Uterus (tissue), 4 donors: ENCODE data around the gene PORCN. TPM values are rescaled to one million over a fixed set of nuclear protein-coding genes. Genes with fewer than 3 reads are reported as not detected.

Experiments used
- DNase-seq, 2 donors: peaks; one replicate each; pipeline ENCODE4 v3.0.0-alpha.2; 2019 to 2020
- H3K27ac ChIP-seq, 2 donors: fragments of 200-600 bp; sonication (generic); 1 replicate in 1 of 2; 2 replicates in 1 of 2; pipeline ENCODE4 v1.5.1; 2016 to 2018
- H3K27me3 ChIP-seq, 2 donors: fragments of 200-600 bp; sonication (generic); one replicate each; pipeline ENCODE4 v1.5.1; 2018 to 2019; ENCODE audit warnings: control low read depth in 1 of 2
- H3K36me3 ChIP-seq, 2 donors: fragments of 200-600 bp; sonication (generic); one replicate each; pipeline ENCODE4 v1.5.1; 2019; ENCODE audit warnings: control low read depth in 1 of 2
- H3K4me1 ChIP-seq, 2 donors: fragments of 200-600 bp; sonication (generic); one replicate each; pipeline ENCODE4 v1.5.1; 2018 to 2019; ENCODE audit warnings: control low read depth in 1 of 2
- H3K4me3 ChIP-seq, 2 donors: fragments of 200-600 bp; sonication (generic); 1 replicate in 1 of 2; 2 replicates in 1 of 2; pipeline ENCODE4 v1.5.1; 2018 to 2019; ENCODE audit warnings: mild to moderate bottlenecking in 1 of 2
- H3K9me3 ChIP-seq, 2 donors: fragments of 200-600 bp; sonication (generic); one replicate each; pipeline ENCODE4 v1.5.1; 2019; ENCODE audit warnings: control low read depth in 1 of 2
- POLR2A ChIP-seq, 2 donors: fragments of 450-650 bp; IDR thresholded peaks; one replicate each; pipeline ENCODE4 v1.6.1; 2016; ENCODE audit warnings: antibody characterized with exemption in 2 of 2, mild to moderate bottlenecking in 1 of 2, moderate library complexity in 1 of 2
- intact Hi-C: fragments of 100-400 bp; cut with DNase I; formaldehyde crosslinking; loops from one replicate; pipeline ENCODE4 v1.15.1; 2023; ENCODE audit warnings: low total_unique reads
- total RNA-seq, 4 donors: library from RNA; depleted of rRNA in 3 of 4; stranded (reverse); fragments of >200 nt in 3 of 4; gene quantifications; one replicate each; pipeline versions ENCODE4 v1.1.0 to v1.2.4, GENCODE V29; 2014 to 2023
- TF ChIP-seq, protein P1 (sequence below), 4 experiments: fragments of 200-600 bp in 2 of 4; fragments of 450-650 bp in 2 of 4; sonication (generic) in 2 of 4; IDR thresholded peaks; one replicate each; pipeline ENCODE4 v1.5.1; 2016 to 2019; ENCODE audit warnings: antibody characterized with exemption in 4 of 4, mild to moderate bottlenecking in 2 of 4, moderate library complexity in 1 of 4
- donor health status: DM: yes; HTN: yes; CAD: no.

Gene PORCN
- total RNA-seq, result 10 to 100 TPM in 1 of 4 donors, 1 to 10 TPM in 2, under 1 TPM in 1; 0.77 to 16.5 (median 4.8) TPM

- TF ChIP-seq, protein P1, sequence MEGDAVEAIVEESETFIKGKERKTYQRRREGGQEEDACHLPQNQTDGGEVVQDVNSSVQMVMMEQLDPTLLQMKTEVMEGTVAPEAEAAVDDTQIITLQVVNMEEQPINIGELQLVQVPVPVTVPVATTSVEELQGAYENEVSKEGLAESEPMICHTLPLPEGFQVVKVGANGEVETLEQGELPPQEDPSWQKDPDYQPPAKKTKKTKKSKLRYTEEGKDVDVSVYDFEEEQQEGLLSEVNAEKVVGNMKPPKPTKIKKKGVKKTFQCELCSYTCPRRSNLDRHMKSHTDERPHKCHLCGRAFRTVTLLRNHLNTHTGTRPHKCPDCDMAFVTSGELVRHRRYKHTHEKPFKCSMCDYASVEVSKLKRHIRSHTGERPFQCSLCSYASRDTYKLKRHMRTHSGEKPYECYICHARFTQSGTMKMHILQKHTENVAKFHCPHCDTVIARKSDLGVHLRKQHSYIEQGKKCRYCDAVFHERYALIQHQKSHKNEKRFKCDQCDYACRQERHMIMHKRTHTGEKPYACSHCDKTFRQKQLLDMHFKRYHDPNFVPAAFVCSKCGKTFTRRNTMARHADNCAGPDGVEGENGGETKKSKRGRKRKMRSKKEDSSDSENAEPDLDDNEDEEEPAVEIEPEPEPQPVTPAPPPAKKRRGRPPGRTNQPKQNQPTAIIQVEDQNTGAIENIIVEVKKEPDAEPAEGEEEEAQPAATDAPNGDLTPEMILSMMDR (IDR thresholded peaks at IDR 0.05), result no peak
- peak in 1 of 2 donors; percentile 61 for TF ChIP-seq POLR2A (IDR thresholded peaks at IDR 0.05)
- peak within 1 kb of the TSS; percentile 53 to 77 for H3K4me3 ChIP-seq
- peak; percentile 81 to 84 for DNase-seq
- no peaks in the 10 kb centered on the region for H3K9me3 ChIP-seq
- H3K27ac ChIP-seq, result peak within 1 kb of the TSS; percentile 50 to 71
- intact Hi-C loops, result no loop called here
- no peaks in the 10 kb centered on the region for H3K27me3 ChIP-seq
- no peaks in the 10 kb centered on the region for H3K36me3 ChIP-seq
- H3K4me1 ChIP-seq, result no peaks in the 10 kb centered on the region
Measured at GRCh38 chrX:48508400-48509244, at the start of gene PORCN. TSS of gene PORCN (plus strand) at chrX:48508992. CDS start at chrX:48509821, 829 bp downstream.

GRCh38 chrX:48459483-48459882 is 49.3 kb upstream of the PORCN start:
- Histone ChIP-seq H3K27ac (no peak overlapping the region), H3K4me3 (no peak overlapping the region), H3K9me3 (no peaks in the 10 kb centered on the region), H3K36me3 (no peaks in the 10 kb centered on the region), H3K4me1 (no peaks in the 10 kb centered on the region), H3K27me3 (no peaks in the 10 kb centered on the region)
- DNase-seq, result no peak
- intact Hi-C loops, result no loop called here
- TF ChIP-seq, protein P1 (IDR thresholded peaks at IDR 0.05), result no peak
- TF ChIP-seq POLR2A (IDR thresholded peaks at IDR 0.05), result no peak

GRCh38 chrX:48460031-48460430 is 48.8 kb upstream of the PORCN start:
- intact Hi-C loops, result no loop called here

GRCh38 chrX:48460606-48461005 is 48.2 kb upstream of the PORCN start:
- no peak for DNase-seq
- no peak for TF ChIP-seq POLR2A (IDR thresholded peaks at IDR 0.05)
- TF ChIP-seq, protein P1 (IDR thresholded peaks at IDR 0.05), result no peak
- H3K4me3 ChIP-seq, result no peak overlapping the region
- intact Hi-C loops, result no loop called here
- no peaks in the 10 kb centered on the region for H3K4me1 ChIP-seq
- no peaks in the 10 kb centered on the region for H3K27me3 ChIP-seq
- no peak overlapping the region for H3K27ac ChIP-seq
- H3K36me3 ChIP-seq, result no peaks in the 10 kb centered on the region
- no peaks in the 10 kb centered on the region for H3K9me3 ChIP-seq

More at GRCh38 chrX:48460031-48460430, 48.8 kb upstream of the PORCN start:
- DNase-seq, result no peak
- H3K9me3 ChIP-seq, result no peaks in the 10 kb centered on the region
- no peaks in the 10 kb centered on the region for H3K36me3 ChIP-seq
- no peaks in the 10 kb centered on the region for H3K4me1 ChIP-seq
- no peak overlapping the region for H3K27ac ChIP-seq
- TF ChIP-seq, protein P1 (IDR thresholded peaks at IDR 0.05), result no peak
- no peak for TF ChIP-seq POLR2A (IDR thresholded peaks at IDR 0.05)
- no peak overlapping the region for H3K4me3 ChIP-seq
- H3K27me3 ChIP-seq, result no peaks in the 10 kb centered on the region

DNA sequence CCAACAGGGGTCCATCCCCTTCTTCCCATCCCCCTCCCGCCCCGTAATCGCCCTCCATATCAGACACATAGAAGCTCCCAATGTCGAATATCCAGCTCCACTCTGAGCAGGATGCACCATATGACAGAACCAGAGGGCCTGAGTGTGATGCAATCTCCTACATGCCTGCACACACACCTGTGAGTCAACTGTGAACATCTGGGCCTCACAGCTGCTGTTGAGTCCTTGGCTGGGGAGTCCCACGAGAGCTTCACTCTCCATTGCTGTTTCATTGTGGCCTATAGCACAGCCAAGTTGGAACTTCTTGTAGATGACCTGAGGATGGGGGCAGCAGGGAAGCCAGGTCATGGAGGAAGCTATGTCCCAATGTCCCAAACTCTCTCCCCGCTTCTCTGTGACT is 47.0 kb upstream of the PORCN start:
- H3K27ac ChIP-seq, result no peak overlapping the region
- no peaks in the 10 kb centered on the region for H3K36me3 ChIP-seq
- intact Hi-C loops, result no loop called here
- no peaks in the 10 kb centered on the region for H3K27me3 ChIP-seq
- no peaks in the 10 kb centered on the region for H3K9me3 ChIP-seq
- DNase-seq, result no peak
- H3K4me1 ChIP-seq, result no peaks in the 10 kb centered on the region
- H3K4me3 ChIP-seq, result no peak overlapping the region
- TF ChIP-seq, protein P1 (IDR thresholded peaks at IDR 0.05), result no peak
- TF ChIP-seq POLR2A (IDR thresholded peaks at IDR 0.05), result no peak
